NCI-H510A (cell line): Measurements from ENCODE around the gene ZSCAN16.
A peak's percentile ranks its signal among the peaks of the same experiment; 100 is the strongest.
"Not testable (repeated sequence)": the region's sequence is repeated elsewhere in the genome, so short reads cannot be mapped to it uniquely, and the experiment has no call there.

Experiments used
- DNase-seq: peaks from one replicate; lab custom pipeline; 2025; lab: John Stamatoyannopoulos, UW

The ZSCAN16 gene

DNA sequence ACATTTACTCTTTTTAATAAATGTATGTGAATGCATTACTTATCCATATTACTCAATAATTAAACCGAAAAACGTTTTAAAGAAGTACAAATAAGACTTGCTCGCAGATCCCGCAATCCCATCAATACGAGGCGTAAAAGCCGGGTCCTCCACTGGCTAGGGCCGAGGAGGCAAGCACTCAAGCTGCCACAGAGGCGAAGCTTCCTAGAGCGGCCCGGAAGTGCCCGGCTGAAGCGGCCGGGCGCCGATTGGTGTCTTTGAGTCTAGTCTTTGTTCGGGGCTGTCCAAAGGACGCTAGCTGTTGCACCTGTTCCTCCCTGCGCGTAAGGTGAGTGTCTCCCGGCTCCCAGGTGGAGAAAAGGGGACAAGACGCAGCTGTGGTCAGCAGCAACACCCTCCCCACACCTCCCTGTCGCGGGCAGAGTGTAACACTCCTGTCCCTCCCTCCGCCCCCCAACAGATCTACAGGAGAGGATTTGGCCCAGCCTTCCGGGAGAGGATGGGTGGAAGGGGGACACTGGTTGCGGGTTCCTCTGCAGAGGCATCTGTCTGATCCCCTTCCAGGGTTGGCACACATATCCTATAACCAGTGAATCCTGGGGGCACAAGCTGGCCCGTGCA, at the start of gene ZSCAN16:
ZSCAN16 (plus strand) TSS at position 260 of the 621 bp plus-strand sequence. CDS start 835 bp downstream, outside the sequence.
- DNase-seq: peak; percentile 77

DNA sequence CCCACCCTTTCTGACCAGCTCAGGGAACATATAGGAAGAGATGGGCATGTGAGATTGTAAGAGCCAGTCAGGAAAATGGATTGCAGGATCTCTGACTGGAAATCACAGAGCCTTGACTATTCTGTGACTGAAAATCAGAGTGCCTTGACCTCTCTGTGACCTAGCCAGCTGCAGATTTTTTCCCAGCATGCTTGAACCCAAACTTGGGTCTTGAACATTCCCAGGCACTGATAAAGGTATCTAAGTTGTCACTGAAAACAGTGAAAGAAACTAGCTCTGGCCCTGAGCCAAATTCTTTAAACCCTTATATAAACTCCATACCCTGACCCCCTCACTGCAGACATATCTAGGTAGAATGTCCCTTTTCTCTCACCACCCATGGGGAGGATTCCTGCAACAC, 46.4 kb upstream of the ZSCAN16 start:
- no peak for DNase-seq

DNA sequence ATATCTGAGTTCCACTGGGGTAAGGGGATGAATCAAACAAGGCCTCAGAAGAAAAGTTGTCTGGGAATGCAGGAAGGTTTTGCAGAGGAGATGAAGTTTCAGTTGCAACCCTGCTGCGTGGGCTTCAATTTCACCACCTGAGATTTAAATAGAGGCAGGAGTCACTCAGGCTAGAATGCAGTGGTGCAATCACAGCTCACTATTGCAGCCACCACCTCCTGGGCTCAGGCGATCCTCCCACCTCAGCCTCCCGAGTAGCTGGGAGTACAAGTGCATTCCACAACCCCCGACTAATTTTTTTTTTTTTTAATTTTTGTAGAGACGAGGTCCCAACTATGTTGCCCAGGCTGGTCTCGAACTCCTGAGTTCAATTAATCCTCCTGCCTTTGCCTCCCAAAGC, 45.6 kb upstream of the ZSCAN16 start:
- no peak for DNase-seq

GRCh38 chr6:28080381-28080630, 44.1 kb upstream of the ZSCAN16 start, which contains the start of gene ZNF165:
TSS of gene ZNF165 (plus strand) at chr6:28080568. CDS start at chr6:28085481, 4,913 bp downstream.
- not testable (repeated sequence) for DNase-seq

- DNase-seq: peak; percentile 83
Measured at GRCh38 chr6:28080631-28081485, 43.6 kb upstream of the ZSCAN16 start.

DNA sequence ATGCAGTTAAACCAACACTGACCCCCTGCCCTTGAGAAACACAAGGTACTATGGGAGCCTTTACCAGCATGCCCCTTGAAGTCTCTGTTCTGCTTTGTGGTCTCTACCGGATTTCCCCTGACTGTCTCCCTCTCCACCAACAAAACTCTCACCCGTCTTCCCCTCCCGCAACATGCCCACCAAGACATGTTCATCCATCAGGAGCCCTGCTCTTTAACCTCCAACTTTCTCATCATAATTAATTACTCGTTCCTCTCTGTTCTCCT, 43.0 kb upstream of the ZSCAN16 start:
- no peak for DNase-seq

DNA sequence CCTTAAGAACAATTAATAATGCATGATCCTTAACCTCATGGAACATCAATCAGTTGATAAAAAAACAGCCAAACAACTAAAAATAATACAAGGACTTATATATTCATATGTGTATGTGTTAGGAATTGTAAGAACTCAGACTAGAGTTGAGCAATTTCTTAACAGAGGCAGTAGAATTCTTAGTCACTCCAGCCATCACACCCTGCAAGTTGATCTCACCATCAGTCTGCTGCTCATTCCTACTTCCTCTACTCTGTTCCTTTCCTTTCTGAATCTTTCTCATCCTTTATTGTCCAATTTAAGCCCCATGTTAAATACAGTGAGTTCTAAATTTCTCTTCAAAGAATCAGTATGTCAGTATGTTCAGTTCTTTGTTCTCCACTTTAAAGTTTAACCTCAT, 41.5 kb upstream of the ZSCAN16 start:
- DNase-seq: no peak

GRCh38 chr6:28089054-28089453, 35.4 kb upstream of the ZSCAN16 start:
- no peak for DNase-seq

DNA sequence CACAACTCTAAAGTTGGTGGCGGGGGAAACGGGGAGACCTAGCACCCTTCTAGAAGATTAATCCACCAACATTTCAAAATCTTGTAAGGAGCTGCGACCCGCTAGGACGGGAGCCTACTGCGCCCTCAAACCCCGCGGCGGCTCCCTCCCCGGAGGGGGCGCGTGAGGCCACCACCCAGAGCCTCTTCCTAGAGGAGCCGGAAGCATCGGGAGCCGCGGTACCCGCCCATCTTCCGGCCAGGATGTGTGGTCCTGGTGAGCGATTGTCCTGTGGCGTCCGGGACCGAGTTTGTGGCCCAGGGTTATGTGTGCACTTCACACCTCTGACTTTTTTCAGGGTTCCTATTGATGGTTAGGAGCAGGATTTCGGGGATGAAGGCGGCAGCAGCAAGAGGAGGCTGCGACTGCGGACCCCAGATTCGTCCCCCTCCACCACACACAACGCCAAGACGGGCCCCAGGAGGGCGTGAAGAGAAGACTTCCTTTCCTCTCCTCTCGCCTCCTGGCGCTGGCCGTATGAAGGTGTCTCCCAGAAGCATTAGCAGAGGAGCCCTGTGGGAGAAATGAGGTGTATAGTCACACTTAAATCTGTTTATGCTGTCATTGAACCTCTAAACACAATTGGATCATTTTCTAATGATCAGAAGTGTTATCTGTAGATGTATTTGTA, 33.4 kb upstream of the ZSCAN16 start:
- no peak for DNase-seq

GRCh38 chr6:28102222-28102621, 22.2 kb upstream of the ZSCAN16 start:
- not testable (repeated sequence) for DNase-seq

DNA sequence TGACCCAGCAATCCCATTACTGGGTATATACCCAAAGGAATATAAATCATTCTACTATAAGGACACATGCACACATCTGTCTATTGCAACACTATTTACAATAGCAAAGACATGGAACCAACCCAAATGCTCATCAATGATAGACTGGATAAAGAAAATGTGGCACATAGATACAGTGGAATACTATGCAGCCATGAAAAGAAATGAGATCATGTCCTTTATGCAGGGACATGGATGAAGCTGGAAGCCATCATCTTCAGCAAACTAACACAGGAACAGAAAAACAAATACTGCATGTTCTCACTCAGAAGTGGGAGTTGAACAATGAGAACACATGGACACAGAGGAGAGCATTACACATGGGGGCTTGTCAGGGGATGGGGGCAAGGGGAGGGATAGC, 21.7 kb upstream of the ZSCAN16 start:
- DNase-seq: not testable (repeated sequence)

- peak; percentile 64 for DNase-seq
Measured at GRCh38 chr6:28104392-28105244, 19.8 kb upstream of the ZSCAN16 start.

DNA sequence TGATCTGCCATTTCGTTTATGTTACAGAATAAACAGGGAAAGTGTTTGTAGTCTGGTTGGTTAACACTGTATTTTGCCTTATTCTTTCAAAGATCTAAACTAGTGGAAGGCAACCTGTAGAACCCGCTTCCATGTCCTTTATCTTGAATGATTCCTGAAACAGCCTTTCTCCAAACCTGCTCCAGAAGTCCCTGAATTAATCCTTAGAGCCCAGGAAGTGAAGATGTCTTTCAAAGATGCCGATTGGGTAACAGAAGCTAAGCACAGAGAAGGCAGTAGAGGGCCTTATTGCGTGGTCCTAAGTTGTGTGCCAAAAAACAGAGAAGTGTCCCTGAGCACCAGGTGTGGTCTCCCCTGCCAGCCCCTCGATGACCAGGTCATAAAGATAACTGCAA, 19.2 kb upstream of the ZSCAN16 start:
- no peak for DNase-seq

GRCh38 chr6:28107506-28107905, 16.9 kb upstream of the ZSCAN16 start:
- DNase-seq: no peak

DNA sequence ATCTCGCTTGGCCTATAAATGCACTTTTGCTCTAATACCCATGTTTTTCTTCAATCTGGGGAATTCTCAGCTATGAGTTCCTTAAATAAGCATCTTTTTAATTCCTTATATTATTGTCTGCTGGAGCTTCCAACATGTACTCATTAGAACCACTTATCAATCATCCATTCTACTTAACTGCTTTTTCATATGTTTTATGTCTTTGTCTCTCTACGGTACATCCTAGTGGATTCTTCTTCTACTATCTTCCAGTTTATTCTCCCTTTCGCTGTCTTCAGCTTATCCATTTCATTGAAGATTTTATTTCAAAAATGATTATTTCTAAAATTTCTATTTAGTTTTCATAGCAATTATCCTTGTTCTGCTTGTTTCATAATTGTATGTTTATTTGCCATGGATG, 12.4 kb upstream of the ZSCAN16 start:
- DNase-seq: no peak

- no peak for DNase-seq
Measured at GRCh38 chr6:28115799-28116198, 8.6 kb upstream of the ZSCAN16 start.

DNA sequence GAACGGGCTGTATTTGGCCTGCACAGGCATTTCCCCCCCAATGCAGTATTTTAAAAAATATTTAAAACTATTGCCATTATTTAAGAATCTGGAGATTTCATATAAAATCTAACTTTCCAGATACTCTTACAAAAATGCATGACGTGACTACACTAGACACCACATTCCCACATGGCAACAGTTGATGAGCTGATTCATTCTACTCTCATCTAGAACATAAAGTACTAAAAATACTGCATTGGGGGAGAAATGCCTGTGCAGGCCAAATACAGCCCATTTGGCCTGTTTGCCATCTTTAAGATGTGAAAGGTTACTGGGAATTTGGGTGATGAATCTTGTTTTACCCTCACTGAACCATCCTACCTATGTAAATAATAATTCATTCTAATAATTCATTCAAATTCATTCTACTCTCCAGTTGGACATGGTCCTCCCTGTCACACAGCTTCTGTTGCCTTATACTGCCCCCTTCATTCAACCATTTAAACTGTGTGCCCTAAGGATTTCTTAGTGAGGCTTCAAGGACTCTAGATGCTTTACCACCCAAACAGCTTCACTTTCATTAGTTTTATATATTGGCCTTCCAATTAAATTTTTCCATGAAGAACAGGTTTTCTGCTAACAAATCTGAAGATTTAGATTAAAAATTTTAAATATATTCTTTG, 6.9 kb upstream of the ZSCAN16 start:
- no peak for DNase-seq

GRCh38 chr6:28118217-28118616, 6.2 kb upstream of the ZSCAN16 start:
- no peak for DNase-seq

GRCh38 chr6:28121876-28122275, 2.5 kb upstream of the ZSCAN16 start:
- DNase-seq: no peak

DNA sequence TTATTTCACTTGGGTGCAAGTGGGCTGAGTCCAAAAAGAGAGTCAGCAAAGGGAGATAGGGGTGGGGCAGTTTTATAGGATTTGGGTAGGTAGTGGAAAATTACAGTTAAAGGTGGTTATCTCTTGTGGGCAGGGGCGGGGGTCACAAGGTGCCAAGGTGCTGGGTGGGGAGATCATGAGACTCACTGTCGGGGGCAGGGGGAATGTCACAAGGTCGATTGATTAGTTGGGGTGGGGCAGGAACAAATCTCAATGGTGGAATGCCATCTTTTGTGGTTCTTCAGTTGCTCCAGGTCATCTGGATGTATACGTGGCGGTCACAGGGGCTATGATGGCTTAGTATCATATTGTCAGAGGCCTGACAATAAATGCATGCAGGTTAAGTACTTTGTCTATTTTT, 2.1 kb upstream of the ZSCAN16 start:
- not testable (repeated sequence) for DNase-seq

DNA sequence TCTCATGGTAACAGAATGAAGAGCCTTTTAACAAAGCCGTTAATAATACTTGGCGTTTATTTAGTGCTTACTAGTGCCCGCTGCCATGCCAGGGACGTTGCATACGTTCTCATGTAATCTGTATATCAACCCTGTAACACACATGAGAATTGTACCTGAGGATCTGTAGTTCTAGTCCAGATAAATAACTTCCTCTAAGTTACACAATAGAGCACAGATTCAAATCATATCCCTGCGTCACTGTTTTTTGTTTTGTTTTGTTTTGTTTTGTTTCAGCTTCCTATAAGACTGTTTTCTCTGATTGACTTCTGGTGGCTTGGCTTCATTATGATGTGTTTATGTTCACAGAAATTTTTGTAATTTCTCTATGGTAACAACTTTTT, 553 bp downstream of the ZSCAN16 start:
- no peak for DNase-seq

- DNase-seq: no peak
Measured at GRCh38 chr6:28125401-28125800, 992 bp downstream of the ZSCAN16 start.
